ENCODE results near the gene GIPC3. TPM values are rescaled to one million over a fixed set of nuclear protein-coding genes. Genes with fewer than 3 reads are reported as not detected.

GIPC3 gene
- total RNA-seq, 4 donors from 2014 or later, result 0.13 to 5.8 (median 0.70) TPM

- no peak for DNase-seq
- Histone ChIP-seq H3K9me3 (no peaks in the 10 kb centered on the region), H3K36me3 (peaks cover 0 to 49% (median 0%) of the 10 kb centered on the region in 3 donors), H3K4me1 (no peaks in the 10 kb centered on the region), H3K27me3 (no peaks in the 10 kb centered on the region), H3K4me3 (no peak overlapping the region), H3K27ac (no peak overlapping the region)
- no peak for TF ChIP-seq POLR2A (IDR thresholded peaks at IDR 0.05)
These were observed 49.3 kb downstream of the GIPC3 start for GRCh38 chr19:3634496-3635045.

- H3K27ac ChIP-seq, result no peak overlapping the region
- no peak overlapping the region for H3K4me3 ChIP-seq
- no peaks in the 10 kb centered on the region for H3K27me3 ChIP-seq
- H3K36me3 ChIP-seq, result peaks cover 0 to 61% (median 0%) of the 10 kb centered on the region in 3 donors
- no peaks in the 10 kb centered on the region for H3K9me3 ChIP-seq
- no peak for DNase-seq
- TF ChIP-seq POLR2A (IDR thresholded peaks at IDR 0.05) (no peak), CTCF (IDR thresholded peaks at IDR 0.05) (no peak)
- no peaks in the 10 kb centered on the region for H3K4me1 ChIP-seq
These were observed 51.2 kb downstream of the GIPC3 start for GRCh38 chr19:3636506-3636905.

GRCh38 chr19:3636962-3637361 is 51.7 kb downstream of the GIPC3 start:
- Histone ChIP-seq H3K27me3 (no peaks in the 10 kb centered on the region), H3K36me3 (peaks cover 0 to 61% (median 0%) of the 10 kb centered on the region in 3 donors), H3K9me3 (no peaks in the 10 kb centered on the region), H3K27ac (no peak overlapping the region), H3K4me3 (no peak overlapping the region), H3K4me1 (no peaks in the 10 kb centered on the region)
- TF ChIP-seq POLR2A (IDR thresholded peaks at IDR 0.05) (no peak), CTCF (IDR thresholded peaks at IDR 0.05) (no peak)
- no peak for DNase-seq

- DNase-seq, result no peak
- Histone ChIP-seq H3K27ac (no peak overlapping the region), H3K4me3 (no peak overlapping the region), H3K4me1 (no peaks in the 10 kb centered on the region), H3K9me3 (no peaks in the 10 kb centered on the region), H3K36me3 (peaks cover 0 to 57% (median 0%) of the 10 kb centered on the region in 3 donors), H3K27me3 (no peaks in the 10 kb centered on the region)
- no peak for TF ChIP-seq CTCF (IDR thresholded peaks at IDR 0.05)
- TF ChIP-seq POLR2A (IDR thresholded peaks at IDR 0.05), result no peak
These were observed 52.3 kb downstream of the GIPC3 start for GRCh38 chr19:3637621-3638020.

- H3K27me3 ChIP-seq, result no peaks in the 10 kb centered on the region
- no peak for TF ChIP-seq POLR2A (IDR thresholded peaks at IDR 0.05)
- TF ChIP-seq CTCF (IDR thresholded peaks at IDR 0.05), result no peak
- H3K36me3 ChIP-seq, result peaks cover 0 to 61% (median 0%) of the 10 kb centered on the region in 3 donors
- H3K9me3 ChIP-seq, result no peaks in the 10 kb centered on the region
- no peak overlapping the region for H3K27ac ChIP-seq
- no peak overlapping the region for H3K4me3 ChIP-seq
- no peaks in the 10 kb centered on the region for H3K4me1 ChIP-seq
- no peak for DNase-seq
These were observed 53.2 kb downstream of the GIPC3 start for GRCh38 chr19:3638208-3639193.

GRCh38 chr19:3639479-3639878 is 54.2 kb downstream of the GIPC3 start:
- no peaks in the 10 kb centered on the region for H3K27me3 ChIP-seq
- H3K9me3 ChIP-seq, result no peaks in the 10 kb centered on the region
- DNase-seq, result no peak
- no peak overlapping the region for H3K27ac ChIP-seq
- H3K4me3 ChIP-seq, result no peak overlapping the region
- H3K36me3 ChIP-seq, result peaks cover 0 to 61% (median 0%) of the 10 kb centered on the region in 3 donors
- TF ChIP-seq CTCF (IDR thresholded peaks at IDR 0.05) (no peak), POLR2A (IDR thresholded peaks at IDR 0.05) (no peak)
- no peaks in the 10 kb centered on the region for H3K4me1 ChIP-seq
